Stimulated activated naive CD4-positive, alpha-beta T cell (primary cell): ENCODE measurements around the gene ITPR2.
"Not testable (repeated sequence)": the region's sequence is repeated elsewhere in the genome, so short reads cannot be mapped to it uniquely, and the experiment has no call there.

Experiments
- DNase-seq, 6 experiments: peaks; one replicate each; lab custom pipeline; 2025; lab: John Stamatoyannopoulos, UW

The ITPR2 gene

DNA sequence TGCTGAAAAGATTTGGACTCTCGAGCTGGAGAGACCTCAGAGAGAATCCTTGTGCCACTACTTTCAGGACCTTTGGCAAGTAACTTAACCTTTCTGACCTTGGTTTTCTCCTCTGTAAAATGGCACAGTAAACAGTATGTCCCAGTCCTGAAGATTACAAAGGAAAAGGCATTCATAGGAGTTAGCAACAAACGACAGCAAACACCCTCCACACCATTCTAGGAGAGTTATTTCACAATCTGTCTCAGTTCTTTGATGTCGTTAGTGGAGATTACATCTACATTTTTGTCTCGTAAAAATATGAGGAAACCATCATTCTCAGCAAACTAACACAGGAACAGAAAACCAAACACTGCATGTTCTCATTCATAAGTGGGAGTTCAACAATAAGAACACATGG is 205.7 kb downstream of the ITPR2 start:
- DNase-seq: no peak

DNA sequence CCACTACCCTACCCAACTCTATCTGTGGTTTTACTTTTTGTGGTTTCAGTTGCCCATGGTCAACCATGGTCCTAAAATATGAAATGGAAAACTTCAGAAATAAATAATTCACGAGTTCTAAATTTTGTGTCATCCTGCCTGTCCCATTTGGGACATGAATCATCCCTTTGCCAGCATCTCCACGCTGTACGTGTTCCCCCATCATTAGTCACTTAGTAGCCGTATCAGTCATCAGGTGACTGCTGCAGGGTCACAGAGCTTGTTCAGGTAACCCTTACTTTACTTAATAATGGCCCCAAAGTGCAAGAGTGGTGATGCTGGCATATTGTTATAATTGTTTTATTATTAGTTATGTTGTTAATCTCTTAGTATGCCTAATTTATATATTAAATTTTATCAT is 209.9 kb downstream of the ITPR2 start:
- no peak for DNase-seq

DNA sequence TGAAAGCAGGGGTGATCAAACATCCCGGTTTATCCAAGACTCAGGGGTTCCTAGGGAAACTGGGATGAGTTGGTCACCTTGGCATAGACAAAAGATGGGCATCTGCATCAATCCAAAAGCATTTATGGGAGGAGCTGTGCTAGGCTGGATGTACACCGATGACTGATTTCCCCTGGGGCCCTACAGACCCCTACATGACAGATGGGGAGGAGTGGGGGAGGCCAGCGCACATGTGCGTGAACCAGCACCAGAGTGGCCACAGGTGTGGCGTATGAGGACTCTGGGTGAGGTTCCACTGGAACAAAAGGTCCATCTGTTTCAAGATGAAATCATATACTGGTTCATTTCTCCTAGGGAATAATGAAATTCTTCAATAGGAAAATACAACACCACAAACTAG is 210.4 kb downstream of the ITPR2 start:
- no peak for DNase-seq

DNA sequence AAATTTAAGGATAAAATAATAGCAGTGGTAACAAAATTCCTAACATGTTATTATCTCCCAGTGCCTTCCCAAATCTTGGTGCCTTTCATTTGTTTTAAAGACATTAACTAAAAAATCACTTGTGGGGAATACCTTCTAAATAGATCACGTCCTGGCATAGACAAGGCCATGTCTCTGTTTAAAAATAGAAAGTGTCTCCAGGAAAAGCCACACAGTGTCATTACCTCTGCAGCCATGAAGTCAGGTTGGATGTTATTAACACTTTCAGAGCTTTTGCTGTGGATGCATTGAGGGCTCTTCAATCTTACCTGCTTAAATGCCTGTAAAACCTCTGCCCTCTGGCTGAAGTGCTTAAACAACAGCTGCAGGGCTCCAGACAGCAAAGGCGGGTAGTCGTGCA is 211.1 kb downstream of the ITPR2 start:
- DNase-seq: no peak

DNA sequence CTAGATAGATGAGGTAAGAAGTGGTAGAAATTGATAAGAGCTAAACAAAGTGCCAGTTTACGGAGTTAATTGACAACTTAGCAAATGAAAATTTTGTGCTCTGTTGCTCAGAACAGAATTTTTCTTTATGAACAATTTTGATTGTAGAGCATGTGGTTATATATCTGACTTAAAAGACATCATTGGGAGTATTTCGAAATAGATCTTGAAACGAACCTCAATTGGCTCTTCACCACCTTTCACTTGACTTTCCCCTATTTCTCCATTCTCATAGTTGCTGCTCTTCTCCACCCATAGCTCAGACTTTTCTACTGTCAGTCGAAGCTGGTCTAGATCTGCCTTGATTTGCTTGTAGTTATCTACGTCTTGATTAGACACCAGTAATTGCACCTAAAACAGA is 212.1 kb downstream of the ITPR2 start:
- DNase-seq: no peak

DNA sequence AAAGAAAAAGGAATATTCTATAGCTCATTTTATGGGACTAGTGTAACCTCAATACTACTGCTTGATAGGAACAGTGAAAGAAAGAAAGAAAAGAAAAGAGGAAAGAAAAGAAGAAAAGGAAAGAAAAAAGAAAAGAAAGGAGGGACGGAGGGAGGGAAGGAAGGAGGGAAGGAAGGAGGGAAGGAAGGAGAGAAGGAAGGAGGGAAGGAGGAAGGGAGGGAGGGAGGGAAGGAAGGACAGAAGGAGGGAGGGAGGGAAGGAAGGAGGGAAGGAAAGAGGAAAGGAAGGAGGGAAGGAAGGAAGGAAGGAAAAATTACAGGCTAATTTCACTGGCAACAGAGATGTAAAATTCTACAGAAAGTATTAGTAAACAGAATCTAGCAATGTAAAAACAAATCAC is 215.5 kb downstream of the ITPR2 start:
- no peak for DNase-seq

DNA sequence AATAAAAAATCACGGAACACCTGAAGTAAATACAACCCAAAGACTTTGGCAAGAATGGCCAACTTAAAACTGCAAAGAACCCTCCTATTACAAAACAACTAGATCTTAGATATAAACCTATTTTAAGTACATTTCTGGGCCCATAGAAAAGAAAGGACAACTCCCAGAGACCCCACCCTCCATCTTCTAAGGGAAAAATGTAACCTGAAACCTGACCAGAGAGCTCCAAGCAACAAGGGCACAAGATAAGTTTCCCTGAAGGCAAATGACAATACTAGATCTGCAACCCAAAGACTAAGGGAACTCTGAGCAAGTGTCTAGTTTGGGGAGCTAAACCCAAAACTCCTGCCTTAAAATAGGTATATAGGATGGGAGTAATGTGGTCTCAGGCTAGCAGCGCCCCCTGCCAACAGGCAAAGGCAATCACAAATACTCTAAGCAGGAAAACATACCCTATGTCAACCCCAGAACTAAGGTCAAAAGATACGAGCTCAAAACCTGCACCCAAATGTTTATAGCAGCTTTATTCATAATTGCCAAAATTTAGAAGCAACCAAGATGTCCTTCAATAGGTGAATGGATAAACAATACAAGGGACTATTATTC is 218.9 kb downstream of the ITPR2 start:
- DNase-seq: peak in 1 of 6 experiments; percentile 4

DNA sequence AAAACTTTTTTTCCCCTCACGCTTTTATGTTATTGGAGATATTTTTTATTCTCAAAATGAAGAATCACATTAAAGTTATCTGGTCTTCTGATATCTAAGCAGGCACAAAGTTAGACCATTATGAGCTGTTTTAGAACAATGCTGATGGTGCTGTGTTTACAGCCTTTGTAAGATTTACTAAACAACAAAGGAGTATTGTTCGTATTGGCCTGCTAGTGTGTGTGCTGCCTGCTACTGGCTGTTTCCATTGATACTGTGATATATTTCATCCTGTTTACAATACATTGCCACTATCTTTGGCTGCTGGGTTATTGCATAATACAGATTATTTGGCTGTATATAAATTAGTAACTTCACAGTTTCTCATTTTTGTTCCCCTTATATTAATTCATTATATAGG is 220.8 kb downstream of the ITPR2 start:
- DNase-seq: no peak

DNA sequence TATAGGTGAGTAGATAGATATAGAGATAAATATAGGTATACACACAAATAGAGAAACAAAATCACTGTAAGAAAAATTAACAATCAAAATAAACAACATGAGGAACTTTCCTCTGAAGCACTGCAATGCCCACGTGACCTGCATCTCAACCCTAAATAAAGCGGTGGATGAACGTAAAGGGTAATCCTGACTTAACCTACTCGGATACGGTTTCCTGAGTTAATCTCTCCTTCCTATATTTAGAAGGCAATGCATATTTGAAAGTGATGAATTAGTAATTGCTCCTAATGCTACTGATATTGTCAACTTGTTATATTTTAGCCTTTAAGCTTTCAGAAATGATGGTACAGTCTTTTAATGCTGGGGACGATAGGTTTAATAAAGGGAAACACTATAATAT is 221.4 kb downstream of the ITPR2 start:
- DNase-seq: no peak

DNA sequence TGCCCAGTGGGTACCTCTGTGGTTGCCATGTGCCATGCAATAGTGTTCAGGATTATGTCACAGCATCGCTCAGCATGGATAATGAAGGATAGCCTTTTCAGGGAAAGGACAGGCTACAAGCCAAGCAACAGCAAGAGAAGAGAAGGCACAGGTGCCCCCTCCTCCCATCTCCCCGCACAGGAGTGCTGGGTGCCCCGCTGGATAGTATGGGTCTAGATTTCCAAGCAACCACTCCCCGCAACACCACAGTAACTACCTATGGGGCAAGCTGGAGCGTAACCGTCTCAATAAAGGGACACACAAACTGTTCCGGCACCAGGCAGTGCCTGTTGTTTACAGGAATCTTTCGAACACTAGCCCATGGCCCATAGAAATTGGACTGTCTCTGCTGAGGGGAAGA is 222.2 kb downstream of the ITPR2 start:
- DNase-seq: no peak

DNA sequence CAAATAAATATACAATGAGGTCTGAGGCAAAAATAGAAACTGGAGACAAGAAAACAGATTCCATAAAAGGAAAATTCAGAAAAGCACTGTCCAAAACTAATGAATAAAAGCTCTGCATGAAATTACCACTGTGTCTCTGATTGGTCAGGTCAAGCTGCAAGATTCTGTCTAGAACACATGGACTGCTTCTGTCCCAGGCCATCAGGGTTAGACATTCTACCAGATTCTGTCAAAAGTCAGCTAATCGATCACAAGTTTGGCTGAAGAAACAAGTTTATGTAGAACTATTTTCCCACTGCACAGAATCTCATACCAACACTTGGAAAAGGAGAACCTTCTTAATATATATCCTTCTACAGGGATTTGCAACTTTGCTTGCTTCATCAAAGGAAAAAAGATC is 223.0 kb downstream of the ITPR2 start:
- no peak for DNase-seq

DNA sequence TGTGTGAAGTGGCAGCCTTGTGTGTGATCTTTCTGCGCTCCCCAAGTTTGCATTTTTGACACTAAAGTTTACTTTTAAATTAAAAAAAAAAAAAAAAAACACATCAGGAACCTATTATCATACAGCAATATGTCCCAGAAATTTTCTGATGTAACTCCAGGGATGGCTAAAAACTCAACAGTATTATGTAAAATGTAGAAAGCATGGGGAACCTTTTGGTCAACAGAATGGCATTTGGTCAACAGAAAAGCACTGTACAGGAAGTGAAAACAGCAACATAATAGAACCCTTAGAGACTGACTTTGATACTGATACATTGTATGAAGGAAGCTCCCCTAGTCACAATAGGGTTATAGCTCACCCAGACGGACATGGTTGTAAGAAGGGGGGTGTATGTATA is 224.3 kb downstream of the ITPR2 start:
- no peak for DNase-seq

DNA sequence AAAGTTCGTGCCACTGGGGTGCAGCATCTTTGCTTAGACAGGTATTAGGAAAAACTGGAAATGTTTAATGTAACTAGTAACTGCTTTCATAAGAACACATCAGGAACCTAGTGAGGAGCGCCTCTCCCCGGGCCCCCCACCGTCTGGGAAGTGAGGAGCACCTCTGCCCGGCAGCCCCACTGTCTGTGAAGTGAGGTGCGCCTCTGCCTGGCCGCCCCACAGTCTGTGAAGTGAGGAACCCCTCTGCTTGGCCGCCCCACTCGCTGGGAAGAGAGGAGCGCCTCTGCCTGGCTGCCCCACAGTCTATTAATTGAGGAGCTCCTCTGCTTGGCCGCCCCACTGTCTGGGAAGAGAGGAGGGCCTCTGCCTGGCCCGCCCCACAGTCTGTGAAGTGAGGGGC is 224.7 kb downstream of the ITPR2 start:
- DNase-seq: no peak

DNA sequence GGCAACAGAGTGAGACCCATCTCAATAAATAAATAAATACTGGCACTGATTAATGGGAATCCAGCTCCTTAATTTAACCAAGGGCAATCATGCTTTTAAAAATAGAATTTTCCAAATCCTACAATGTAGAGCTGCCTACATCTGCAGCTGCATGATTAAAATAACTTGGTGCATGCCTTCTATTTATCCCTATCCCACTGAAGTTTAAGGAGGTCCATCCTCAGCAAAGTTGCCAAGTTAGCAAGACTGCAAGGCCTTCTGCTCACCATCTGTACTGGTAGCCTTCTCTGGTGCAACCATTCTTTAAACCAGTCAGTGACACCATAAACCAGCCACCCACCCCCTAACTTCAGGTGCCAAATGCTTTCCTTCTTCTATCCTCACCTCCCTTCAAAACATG is 226.1 kb downstream of the ITPR2 start:
- DNase-seq: no peak

DNA sequence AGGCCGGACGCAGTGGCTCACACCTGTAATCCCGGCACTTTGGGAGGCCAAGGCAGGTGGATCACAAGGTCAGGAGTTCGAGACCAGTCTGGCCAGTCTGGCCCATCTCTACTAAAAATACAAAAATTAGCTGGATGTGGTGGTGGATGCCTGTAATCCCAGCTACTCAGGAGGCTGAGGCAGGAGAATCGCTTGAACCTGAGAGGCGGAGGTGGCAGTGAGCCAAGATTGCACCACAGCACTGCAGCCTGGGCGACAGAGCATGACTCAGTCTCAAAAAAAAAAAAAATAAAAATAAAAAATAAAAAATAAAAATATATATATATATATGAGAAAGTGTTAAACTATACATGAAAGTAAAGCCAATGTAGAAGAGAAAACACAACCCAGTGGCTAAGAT is 228.2 kb downstream of the ITPR2 start:
- DNase-seq: not testable (repeated sequence)

DNA sequence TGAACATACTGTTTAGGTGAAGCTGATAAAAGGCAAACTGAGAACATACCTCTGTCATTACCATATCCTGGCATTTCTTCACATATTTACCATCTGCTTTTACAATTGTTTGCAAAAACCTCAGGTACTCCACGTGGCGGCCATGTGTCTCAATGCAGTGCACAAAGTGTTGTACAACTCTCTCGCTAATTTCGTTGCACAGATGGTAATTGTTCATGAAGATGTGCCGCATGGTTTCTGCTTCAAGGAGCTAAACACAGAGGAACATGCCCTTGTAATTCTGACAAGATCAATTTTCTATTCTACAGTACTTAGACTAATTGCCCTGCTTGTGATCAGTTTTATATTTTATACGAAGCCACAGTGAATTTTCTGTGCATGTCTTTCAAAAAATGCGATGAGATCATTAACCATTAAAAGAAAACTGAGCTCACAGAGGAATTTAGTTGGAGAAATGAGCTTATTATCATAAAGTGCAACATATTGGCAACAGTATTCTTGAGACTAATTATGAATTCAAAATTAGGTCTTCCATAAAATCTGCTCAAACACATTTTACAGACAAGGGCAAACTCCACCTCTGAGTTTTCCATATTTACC is 233.8 kb downstream of the ITPR2 start:
- no peak for DNase-seq

DNA sequence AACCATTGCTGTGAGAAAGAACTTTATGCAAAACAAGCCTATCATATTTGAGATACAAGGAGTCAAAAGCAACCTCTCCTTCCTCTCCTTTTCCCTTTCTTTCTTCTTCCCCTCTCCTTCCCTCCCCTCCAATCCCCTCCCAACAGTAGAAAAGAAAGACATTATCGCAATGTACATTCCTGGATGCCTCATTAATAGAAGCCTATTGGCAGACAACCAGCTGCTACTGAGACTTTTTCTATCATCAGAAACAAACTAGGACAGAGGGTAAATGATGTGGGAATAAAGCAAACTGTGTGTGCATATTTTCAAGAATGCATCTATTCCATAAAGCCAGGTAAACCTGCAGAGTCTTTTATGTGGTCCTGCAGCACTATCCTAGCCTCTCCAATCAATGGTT is 237.2 kb downstream of the ITPR2 start:
- DNase-seq: no peak

DNA sequence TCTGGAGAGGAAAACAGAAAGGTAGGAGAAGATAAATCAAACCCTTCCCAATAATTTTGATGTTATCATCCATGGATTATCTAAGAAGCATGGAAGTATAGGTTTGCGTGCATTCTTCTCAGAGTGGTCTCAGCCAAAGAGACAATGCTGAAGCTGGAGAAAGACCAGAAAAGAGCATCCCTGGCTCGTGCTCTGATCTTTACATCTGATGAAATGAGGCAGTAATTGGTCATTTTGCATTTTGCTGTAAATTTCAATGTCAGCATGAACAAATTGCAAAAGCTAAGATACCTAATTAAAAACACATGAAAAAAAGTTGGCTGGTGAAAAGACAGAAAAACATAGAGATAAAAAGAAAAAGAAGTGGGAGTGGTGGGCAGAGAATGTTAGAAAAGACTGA is 252.4 kb downstream of the ITPR2 start:
- DNase-seq: no peak

DNA sequence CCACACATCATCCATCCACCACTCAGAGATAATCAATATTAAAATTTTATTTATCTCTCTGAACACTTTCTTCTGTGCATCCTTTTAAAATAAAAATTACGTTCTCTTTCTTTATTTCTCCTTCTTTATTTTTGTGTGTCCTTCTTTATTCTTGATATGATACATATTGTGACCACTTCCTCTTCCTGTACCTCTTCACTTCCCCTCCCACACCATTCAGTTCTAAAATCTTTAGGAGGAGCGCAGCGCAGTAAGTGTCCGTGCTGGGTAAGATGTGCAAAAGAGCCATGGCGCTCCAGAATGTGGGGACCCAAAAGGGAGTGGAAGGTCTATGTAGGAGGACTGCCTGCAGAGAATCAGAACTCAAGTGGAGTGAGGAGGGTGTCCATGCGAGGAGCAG is 256.7 kb downstream of the ITPR2 start:
- no peak for DNase-seq

DNA sequence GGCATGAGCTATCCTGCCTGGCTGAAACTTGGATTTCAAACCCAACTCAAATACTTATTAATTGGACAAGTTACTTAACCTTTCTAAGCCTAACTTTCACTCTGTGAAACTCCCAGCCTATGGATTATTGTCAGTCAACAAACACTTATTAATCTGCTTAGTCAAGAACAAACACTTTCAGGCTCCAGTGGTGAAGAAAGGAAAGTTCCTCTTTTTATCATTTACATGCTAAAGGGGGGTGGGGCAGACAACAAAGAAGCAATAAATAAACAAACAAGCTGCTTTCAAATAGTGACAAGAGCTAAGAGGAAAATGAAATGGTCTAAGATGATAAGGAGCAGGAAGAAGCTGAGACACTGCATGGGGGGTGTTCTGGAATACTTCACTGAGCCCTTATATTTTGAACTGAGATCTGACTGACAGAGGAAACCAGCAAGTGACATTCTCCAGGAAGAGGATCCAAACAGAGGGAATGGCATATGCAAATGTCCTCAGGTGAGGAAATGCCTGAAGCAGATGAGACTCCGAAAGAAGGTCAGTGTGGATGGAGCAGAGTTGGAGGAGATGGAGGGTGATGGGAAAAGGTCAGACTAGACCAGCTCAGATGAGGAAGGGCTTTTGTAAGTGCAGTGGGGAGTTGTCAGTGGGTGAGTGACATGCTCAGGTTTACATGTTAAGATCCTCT is 259.6 kb downstream of the ITPR2 start:
- no peak for DNase-seq

DNA sequence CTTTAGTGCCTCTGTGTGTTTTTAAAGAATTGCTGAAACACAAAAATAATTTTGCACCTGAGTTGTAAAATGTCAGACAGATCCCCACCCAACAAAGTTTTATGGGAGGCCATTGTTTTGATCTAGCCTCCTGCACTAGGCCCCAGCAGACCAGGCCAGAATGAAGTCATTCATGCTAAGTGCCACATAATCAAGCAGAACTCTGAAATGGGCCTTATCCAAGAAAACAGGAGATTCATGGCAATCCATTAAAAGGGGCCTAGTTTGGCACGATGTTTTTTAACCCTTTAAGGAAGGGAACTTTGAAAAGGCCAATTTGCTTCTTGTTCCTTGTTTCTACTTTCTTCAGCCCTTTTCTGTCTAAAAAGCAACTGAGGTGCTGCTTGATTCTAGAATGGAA is 260.9 kb downstream of the ITPR2 start:
- no peak for DNase-seq

DNA sequence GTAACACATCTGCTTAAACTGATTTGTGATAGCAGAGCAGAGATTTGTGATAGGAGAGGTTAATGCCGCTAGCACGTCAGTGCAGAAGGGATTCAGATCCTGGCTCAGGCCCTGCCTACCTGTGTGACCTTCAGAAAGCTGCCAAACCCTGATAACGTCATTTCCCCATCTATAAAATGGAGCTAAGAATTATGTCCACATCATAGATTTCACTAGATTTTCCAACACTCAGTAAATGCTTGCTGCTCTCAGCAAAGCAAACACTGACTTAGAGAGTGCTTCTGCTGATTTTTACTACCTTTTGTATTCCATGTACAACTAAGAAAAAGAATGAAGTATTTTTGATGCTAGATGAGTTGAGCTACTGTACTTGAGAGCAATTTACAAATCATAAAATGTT is 261.4 kb downstream of the ITPR2 start:
- no peak for DNase-seq

DNA sequence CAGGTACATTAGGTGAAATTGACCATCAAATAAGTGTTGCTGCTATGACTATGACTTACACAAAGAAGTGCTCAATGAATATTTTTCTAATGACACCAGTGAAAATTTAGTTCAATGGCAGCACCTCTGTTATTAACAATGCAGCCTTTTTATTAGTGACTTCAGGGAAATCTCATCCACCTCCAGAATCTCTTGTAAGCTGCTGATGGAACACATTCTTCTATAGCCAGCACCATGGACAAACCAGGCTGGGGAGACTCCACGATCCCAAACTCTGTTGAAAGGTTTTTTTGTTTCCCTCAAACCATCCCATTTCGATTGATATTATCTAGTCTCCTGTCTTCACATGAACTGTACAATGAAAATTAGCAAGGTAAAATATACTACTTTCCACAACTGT is 265.9 kb downstream of the ITPR2 start:
- no peak for DNase-seq

DNA sequence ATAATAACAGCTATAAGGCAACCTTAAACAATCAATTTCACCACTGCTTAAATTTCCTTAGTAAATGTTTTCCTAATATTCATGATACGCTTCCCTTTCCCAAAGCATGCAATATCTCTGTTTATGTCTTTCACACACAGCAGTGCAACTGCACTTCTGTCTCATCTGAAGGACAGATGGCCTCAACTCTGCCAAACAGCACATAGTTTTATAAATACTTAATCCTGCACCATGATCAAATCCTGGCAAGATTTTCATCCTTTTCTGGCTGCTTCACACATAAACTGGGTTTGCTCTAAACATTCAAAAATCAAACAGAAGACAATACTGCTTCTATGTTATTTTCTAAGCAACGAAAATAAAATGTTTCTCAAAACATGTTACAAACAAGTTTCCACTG is 266.3 kb downstream of the ITPR2 start:
- no peak for DNase-seq
